ENCODE measurements around the gene RNF114. TPM values are rescaled to one million over a fixed set of nuclear protein-coding genes. Genes with fewer than 3 reads are reported as not detected.
"Not testable (repeated sequence)": the region's sequence is repeated elsewhere in the genome, so short reads cannot be mapped to it uniquely, and the experiment has no call there.

The RNF114 gene
- total and polyA plus RNA-seq, 7 donors: 59.5 to 151 (median 121) TPM

GRCh38 chr20:49955167-49955566, 19.0 kb downstream of the RNF114 start:
- WGBS, 2 donors: 94 to 96% methylated on average over 3 of the region's 3 CpGs
- no peaks in the 10 kb centered on the region for H3K9me3 ChIP-seq
- H3K27me3 ChIP-seq: no peaks in the 10 kb centered on the region
- no peak overlapping the region for H3K4me3 ChIP-seq
- H3K36me3 ChIP-seq: peaks cover 23 to 94% (median 59%) of the 10 kb centered on the region in 4 donors
- intact Hi-C loops (cut with DNase I): no loop called here
- no peak overlapping the region for H3K27ac ChIP-seq
- TF ChIP-seq POLR2A (IDR thresholded peaks at IDR 0.05) (no peak), EP300 (IDR thresholded peaks at IDR 0.05) (no peak), POLR2AphosphoS5 (IDR thresholded peaks at IDR 0.05) (no peak)
- TF ChIP-seq, protein P1, sequence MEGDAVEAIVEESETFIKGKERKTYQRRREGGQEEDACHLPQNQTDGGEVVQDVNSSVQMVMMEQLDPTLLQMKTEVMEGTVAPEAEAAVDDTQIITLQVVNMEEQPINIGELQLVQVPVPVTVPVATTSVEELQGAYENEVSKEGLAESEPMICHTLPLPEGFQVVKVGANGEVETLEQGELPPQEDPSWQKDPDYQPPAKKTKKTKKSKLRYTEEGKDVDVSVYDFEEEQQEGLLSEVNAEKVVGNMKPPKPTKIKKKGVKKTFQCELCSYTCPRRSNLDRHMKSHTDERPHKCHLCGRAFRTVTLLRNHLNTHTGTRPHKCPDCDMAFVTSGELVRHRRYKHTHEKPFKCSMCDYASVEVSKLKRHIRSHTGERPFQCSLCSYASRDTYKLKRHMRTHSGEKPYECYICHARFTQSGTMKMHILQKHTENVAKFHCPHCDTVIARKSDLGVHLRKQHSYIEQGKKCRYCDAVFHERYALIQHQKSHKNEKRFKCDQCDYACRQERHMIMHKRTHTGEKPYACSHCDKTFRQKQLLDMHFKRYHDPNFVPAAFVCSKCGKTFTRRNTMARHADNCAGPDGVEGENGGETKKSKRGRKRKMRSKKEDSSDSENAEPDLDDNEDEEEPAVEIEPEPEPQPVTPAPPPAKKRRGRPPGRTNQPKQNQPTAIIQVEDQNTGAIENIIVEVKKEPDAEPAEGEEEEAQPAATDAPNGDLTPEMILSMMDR (IDR thresholded peaks at IDR 0.05): no peak
- no peak for DNase-seq
- H3K4me1 ChIP-seq: no peaks in the 10 kb centered on the region

DNA sequence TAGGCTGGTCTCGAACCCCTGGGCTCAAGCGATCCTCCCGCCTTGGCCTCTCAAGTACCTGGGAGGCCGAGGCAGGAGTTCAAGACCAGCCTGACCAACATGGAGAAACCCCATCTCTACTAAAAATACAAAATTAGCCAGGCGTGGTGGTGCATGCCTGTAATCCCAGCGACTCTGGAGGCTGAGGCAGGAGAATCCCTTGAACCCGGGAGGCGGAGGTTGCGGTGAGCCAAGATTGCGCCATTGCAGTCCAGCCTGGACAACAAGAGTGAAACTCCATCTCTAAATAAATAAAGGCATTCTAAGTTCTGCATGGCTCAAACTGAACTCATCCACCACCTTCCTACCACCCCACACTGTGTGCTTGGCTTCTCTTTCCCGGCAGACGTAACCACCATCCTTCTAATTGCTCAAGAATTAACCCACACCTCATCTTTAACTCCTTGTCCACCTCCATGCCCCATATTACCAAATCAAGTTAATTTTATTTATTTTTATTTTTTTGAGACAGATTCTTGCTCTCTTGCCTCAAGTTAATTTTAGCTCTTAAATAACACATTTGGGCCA, 19.7 kb downstream of the RNF114 start:
- DNase-seq; H3K4me1 ChIP-seq; H3K4me3 ChIP-seq; H3K9me3 ChIP-seq; H3K27me3 ChIP-seq; intact Hi-C loops (cut with DNase I); H3K27ac ChIP-seq: not testable (repeated sequence)
- WGBS, 2 donors: 94% methylated on average over 12 of the region's 12 CpGs
- H3K36me3 ChIP-seq: peaks cover 17 to 87% (median 51%) of the 10 kb centered on the region in 4 donors

GRCh38 chr20:49956689-49957088, 20.5 kb downstream of the RNF114 start:
- H3K36me3 ChIP-seq: peaks cover 12 to 79% (median 47%) of the 10 kb centered on the region in 4 donors

DNA sequence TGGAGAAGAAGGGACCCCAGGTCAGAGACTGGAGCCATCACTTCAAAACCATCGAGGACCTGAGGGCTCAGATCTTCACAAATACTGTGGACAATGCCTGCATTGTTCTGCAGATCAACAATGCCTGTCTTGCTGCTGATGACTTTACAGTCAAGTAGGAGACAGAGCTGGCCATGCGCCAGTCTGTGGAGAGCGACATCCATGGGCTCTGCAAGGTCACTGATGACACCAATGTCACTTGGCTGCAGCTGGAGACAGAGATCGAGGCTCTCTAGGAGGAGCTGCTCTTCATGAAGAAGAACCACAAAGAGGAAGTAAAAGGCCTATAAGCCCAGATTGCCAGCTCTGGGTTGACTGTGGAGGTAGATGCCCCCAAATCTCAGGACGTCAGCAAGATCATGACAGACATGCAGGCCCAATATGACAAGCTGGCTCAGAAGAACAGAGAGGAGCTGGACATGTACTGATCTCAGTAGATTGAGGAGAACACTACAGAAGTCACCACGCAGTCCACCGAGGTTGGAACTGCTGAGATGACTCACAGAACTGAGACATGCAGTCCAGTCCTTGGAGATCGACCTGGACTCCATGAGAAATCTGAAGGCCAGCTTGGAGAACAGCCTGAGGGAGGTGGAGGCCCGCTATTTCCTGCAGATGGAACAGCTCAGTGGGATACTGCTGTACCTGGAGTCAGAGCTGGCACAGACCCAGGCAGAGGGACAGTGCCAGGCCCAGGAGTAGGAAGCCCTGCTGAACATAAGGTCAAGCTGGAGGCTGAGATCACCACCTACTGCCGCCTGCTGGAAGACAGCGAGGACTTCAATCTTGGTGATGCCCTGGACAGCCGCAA, 21.1 kb downstream of the RNF114 start:
- H3K27ac ChIP-seq; H3K27me3 ChIP-seq; H3K4me3 ChIP-seq; H3K4me1 ChIP-seq; intact Hi-C loops (cut with DNase I); H3K9me3 ChIP-seq: not testable (repeated sequence)
- DNase-seq: peak; percentile 65
- peaks cover 6 to 73% (median 40%) of the 10 kb centered on the region in 4 donors for H3K36me3 ChIP-seq
- WGBS, 2 donors: 82 to 85% methylated on average over 12 of the region's 12 CpGs

More at GRCh38 chr20:49956689-49957088, 20.5 kb downstream of the RNF114 start:
- Histone ChIP-seq H3K9me3 (no peaks in the 10 kb centered on the region), H3K4me3 (no peak overlapping the region), H3K27ac (no peak overlapping the region), H3K4me1 (no peaks in the 10 kb centered on the region), H3K27me3 (no peaks in the 10 kb centered on the region)
- intact Hi-C loops (cut with DNase I): no loop called here
- peak; percentile 56 for DNase-seq
- 95 to 96% methylated on average over 18 of the region's 18 CpGs for WGBS, 2 donors
- TF ChIP-seq POLR2AphosphoS5 (IDR thresholded peaks at IDR 0.05): no peak
- TF ChIP-seq, protein P1 (IDR thresholded peaks at IDR 0.05): no peak
- no peak for TF ChIP-seq EP300 (IDR thresholded peaks at IDR 0.05)
- no peak for TF ChIP-seq POLR2A (IDR thresholded peaks at IDR 0.05)

GRCh38 chr20:49961413-49961812, 25.2 kb downstream of the RNF114 start:
- H3K4me1 ChIP-seq: no peaks in the 10 kb centered on the region
- no peak overlapping the region for H3K27ac ChIP-seq
- intact Hi-C loops (cut with DNase I): no loop called here
- H3K9me3 ChIP-seq: no peaks in the 10 kb centered on the region
- 94 to 95% methylated on average over 4 of the region's 4 CpGs for WGBS, 2 donors
- no peak for DNase-seq
- H3K36me3 ChIP-seq: peaks cover 0 to 47% (median 6%) of the 10 kb centered on the region in 4 donors
- no peak overlapping the region for H3K4me3 ChIP-seq
- no peaks in the 10 kb centered on the region for H3K27me3 ChIP-seq
- TF ChIP-seq, protein P1 (IDR thresholded peaks at IDR 0.05): no peak
- TF ChIP-seq POLR2A (IDR thresholded peaks at IDR 0.05) (no peak), EP300 (IDR thresholded peaks at IDR 0.05) (no peak), POLR2AphosphoS5 (IDR thresholded peaks at IDR 0.05) (no peak)
